Liver (tissue), 9 donors: ENCODE data around the gene GATA2. TPM values are rescaled to one million over a fixed set of nuclear protein-coding genes. Genes with fewer than 3 reads are reported as not detected.

Source experiments
- DNase-seq: peaks from one replicate; pipeline ENCODE4 v3.0.0-alpha.2; 2017; ENCODE audit warnings: low spot score
- H3K27ac ChIP-seq, 2 donors: one replicate each; pipeline ENCODE4 v1.7.0; 2013; ENCODE audit warnings: inconsistent platforms in 2 of 2, low read length in 2 of 2, control low read depth in 1 of 2, low read depth in 1 of 2, mild to moderate bottlenecking in 1 of 2
- H3K27me3 ChIP-seq, 4 donors: one replicate each; pipeline versions ENCODE4 v1.6.1 to v1.7.0; 2013; ENCODE audit warnings: low read length in 3 of 4, inconsistent platforms in 1 of 4, mild to moderate bottlenecking in 1 of 4, moderate library complexity in 1 of 4; ENCODE audit not compliant: control insufficient read depth in 4 of 4, insufficient read depth in 4 of 4
- H3K36me3 ChIP-seq, 4 donors: one replicate each; pipeline versions ENCODE4 v1.6.1 to v1.7.0; 2013; ENCODE audit warnings: low read length in 3 of 4, mild to moderate bottlenecking in 3 of 4, low read depth in 1 of 4, moderate library complexity in 1 of 4; ENCODE audit not compliant: control insufficient read depth in 4 of 4, insufficient read depth in 3 of 4
- H3K4me1 ChIP-seq, 4 donors: one replicate each; pipeline versions ENCODE4 v1.6.1 to v1.7.0; 2013; ENCODE audit warnings: low read length in 3 of 4, mild to moderate bottlenecking in 3 of 4, moderate library complexity in 1 of 4; ENCODE audit not compliant: control insufficient read depth in 4 of 4, insufficient read depth in 4 of 4
- H3K4me3 ChIP-seq, 3 donors: one replicate each; pipeline versions ENCODE4 v1.6.1 to v1.7.0; 2013; ENCODE audit warnings: low read length in 3 of 3, control low read depth in 1 of 3, low read depth in 1 of 3, mild to moderate bottlenecking in 1 of 3
- H3K9ac ChIP-seq, 2 donors: one replicate each; pipeline ENCODE4 v1.7.0; 2013; ENCODE audit warnings: low read length in 2 of 2, mild to moderate bottlenecking in 2 of 2, moderate library complexity in 2 of 2, control low read depth in 1 of 2, low read depth in 1 of 2
- H3K9me3 ChIP-seq, 4 donors: one replicate each; pipeline versions ENCODE4 v1.6.1 to v1.7.0; 2013; ENCODE audit warnings: low read length in 3 of 4; ENCODE audit not compliant: control insufficient read depth in 4 of 4
- EGR1 ChIP-seq, 2 donors: IDR thresholded peaks; 2 replicates each; pipeline ENCODE4 v1.6.1; 2016 to 2018; ENCODE audit warnings: antibody characterized with exemption in 2 of 2, low read depth in 2 of 2
- FOXA1 ChIP-seq: IDR thresholded peaks from 2 replicates; pipeline ENCODE4 v1.6.1; 2016; ENCODE audit warnings: antibody characterized with exemption
- FOXA2 ChIP-seq: IDR thresholded peaks from 2 replicates; pipeline ENCODE4 v1.6.1; 2016; ENCODE audit warnings: antibody characterized with exemption
- GABPA ChIP-seq, 2 donors: IDR thresholded peaks in 1 of 2; conservative IDR thresholded peaks in 1 of 2; 2 replicates each; pipeline ENCODE4 v1.6.1; 2016; ENCODE audit warnings: antibody characterized with exemption in 2 of 2, mild to moderate bottlenecking in 1 of 2, moderate library complexity in 1 of 2
- HNF4A ChIP-seq, 2 donors: conservative IDR thresholded peaks; 2 replicates each; pipeline ENCODE4 v1.6.1; 2016; ENCODE audit warnings: antibody characterized with exemption in 2 of 2, mild to moderate bottlenecking in 2 of 2
- HNF4G ChIP-seq: IDR thresholded peaks from 2 replicates; pipeline ENCODE4 v1.6.1; 2016; ENCODE audit warnings: antibody characterized with exemption
- JUND ChIP-seq, 2 donors: IDR thresholded peaks; 2 replicates each; pipeline ENCODE4 v1.6.1; 2016; ENCODE audit warnings: antibody characterized with exemption in 2 of 2
- NR2F2 ChIP-seq: IDR thresholded peaks from 2 replicates; pipeline ENCODE4 v1.6.1; 2016; ENCODE audit warnings: antibody characterized with exemption
- RAD21 ChIP-seq, 2 donors: IDR thresholded peaks; 2 replicates each; pipeline ENCODE4 v1.6.1; 2016; ENCODE audit warnings: antibody characterized with exemption in 2 of 2, mild to moderate bottlenecking in 2 of 2
- RXRA ChIP-seq, 2 donors: IDR thresholded peaks; 2 replicates each; pipeline ENCODE4 v1.6.1; 2017 to 2018; ENCODE audit warnings: antibody characterized with exemption in 2 of 2, mild to moderate bottlenecking in 1 of 2
- SP1 ChIP-seq: IDR thresholded peaks from 2 replicates; pipeline ENCODE4 v1.6.1; 2018; ENCODE audit warnings: antibody characterized with exemption, mild to moderate bottlenecking
- TAF1 ChIP-seq: conservative IDR thresholded peaks from 2 replicates; pipeline ENCODE4 v1.6.1; 2016; ENCODE audit warnings: antibody characterized with exemption, mild to moderate bottlenecking
- YY1 ChIP-seq: IDR thresholded peaks from 2 replicates; pipeline ENCODE4 v1.6.1; 2016; ENCODE audit warnings: antibody characterized with exemption, mild to moderate bottlenecking
- WGBS: extraction: QIAGEN DNeasy Blood & Tissue Kit; methylation state at CpG from one replicate; pipeline ENCODE4 v1.1.7; 2013; 5-methylcytosine and 5-hydroxymethylcytosine counted together
- polyA plus RNA-seq, 2 donors: library from polyadenylated mRNA; stranded (reverse) in 1 of 2; unstranded in 1 of 2; fragments of 200-250 nt in 1 of 2; fragments of >200 nt in 1 of 2; fragmentation: Nextera tagmentation in 1 of 2; extraction: Ambion mirVana in 1 of 2; gene quantifications; one replicate each; pipeline versions ENCODE4 v1.2.1 to v1.2.3, GENCODE V29; 2013 to 2015
- total RNA-seq, 2 donors: library from RNA; depleted of rRNA; stranded (reverse); fragments of >200 nt; gene quantifications; one replicate each; pipeline ENCODE4 v1.2.3, GENCODE V29; 2014
- TF ChIP-seq, protein P1 (sequence below): IDR thresholded peaks from 2 replicates; pipeline ENCODE4 v1.6.1; 2016; ENCODE audit warnings: antibody characterized with exemption, mild to moderate bottlenecking
- TF ChIP-seq, protein P2 (sequence below): IDR thresholded peaks from 2 replicates; pipeline ENCODE4 v1.6.1; 2016; ENCODE audit warnings: antibody characterized with exemption
- TF ChIP-seq, protein P3 (sequence below): IDR thresholded peaks from 2 replicates; pipeline ENCODE4 v1.6.1; 2016; ENCODE audit warnings: antibody characterized with exemption
- TF ChIP-seq, protein P4 (sequence below): IDR thresholded peaks from 2 replicates; pipeline ENCODE4 v1.6.1; 2016; ENCODE audit warnings: antibody characterized with exemption
- TF ChIP-seq, protein P5 (sequence below): fragments of 150-350 bp; IDR thresholded peaks from 2 replicates; pipeline ENCODE4 v1.5.1; 2017; ENCODE audit warnings: improper control_type of control experiment, low read depth, low read length; ENCODE audit not compliant: missing input control
- donor health status: healthy.
- donor health status: healthy.
- donor health status: healthy.
- donor health status: healthy.
- donor health status: healthy.

Gene GATA2
- total and polyA plus RNA-seq, 4 donors, result 0.25 to 2.8 (median 0.54) TPM

DNA sequence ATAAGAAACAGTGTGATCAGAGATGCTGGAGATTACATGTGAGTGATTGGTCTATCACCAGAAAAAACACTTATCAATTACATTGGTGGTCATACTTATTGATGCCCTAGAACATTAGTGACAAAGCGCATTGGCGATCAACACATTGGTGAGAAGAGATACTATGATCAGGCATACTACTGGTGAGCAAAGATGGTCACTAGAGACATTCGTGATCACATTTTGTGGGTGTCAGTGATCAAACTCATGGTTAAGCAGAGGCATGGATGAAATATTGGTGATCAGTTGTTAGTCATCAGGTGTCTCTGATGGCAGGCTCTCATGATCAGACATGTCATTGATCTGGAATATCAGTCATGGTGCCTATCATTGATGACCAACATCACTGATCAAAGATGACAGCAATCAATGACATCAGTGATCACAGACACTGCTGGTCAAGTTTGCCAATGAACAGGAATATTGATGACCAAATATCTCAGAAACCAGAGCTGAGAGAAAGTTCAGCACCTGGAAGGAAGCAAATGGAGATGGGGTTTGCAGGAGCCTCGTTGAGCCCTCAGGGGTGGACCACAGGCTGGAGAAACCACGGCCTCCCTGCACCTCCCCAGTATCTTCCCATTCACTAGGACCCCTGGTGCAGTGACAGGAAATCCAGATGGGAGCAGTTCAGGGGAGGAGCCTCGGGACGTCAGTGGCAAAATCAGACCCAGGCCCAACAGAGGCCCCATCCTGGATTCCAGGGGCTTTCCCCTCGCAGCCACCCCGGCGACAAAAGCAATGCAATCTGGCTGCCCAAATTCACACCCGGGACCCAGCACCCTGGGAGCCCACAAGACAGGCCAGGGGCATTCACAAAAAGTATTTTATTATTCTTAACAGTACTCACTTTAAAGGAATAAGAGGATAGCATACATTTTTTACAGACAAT is 14.2 kb downstream of the GATA2 start:
- no peaks in the 10 kb centered on the region for H3K9me3 ChIP-seq
- no peaks in the 10 kb centered on the region for H3K36me3 ChIP-seq
- H3K4me3 ChIP-seq, result no peak overlapping the region
- no peaks in the 10 kb centered on the region for H3K4me1 ChIP-seq
- WGBS, result 65% methylated on average over 11 of the region's 11 CpGs
- H3K27ac ChIP-seq, result no peak overlapping the region
- H3K27me3 ChIP-seq, result peaks cover 0 to 16% (median 7%) of the 10 kb centered on the region in 4 donors
- no peak for DNase-seq
- TF ChIP-seq, protein P1, sequence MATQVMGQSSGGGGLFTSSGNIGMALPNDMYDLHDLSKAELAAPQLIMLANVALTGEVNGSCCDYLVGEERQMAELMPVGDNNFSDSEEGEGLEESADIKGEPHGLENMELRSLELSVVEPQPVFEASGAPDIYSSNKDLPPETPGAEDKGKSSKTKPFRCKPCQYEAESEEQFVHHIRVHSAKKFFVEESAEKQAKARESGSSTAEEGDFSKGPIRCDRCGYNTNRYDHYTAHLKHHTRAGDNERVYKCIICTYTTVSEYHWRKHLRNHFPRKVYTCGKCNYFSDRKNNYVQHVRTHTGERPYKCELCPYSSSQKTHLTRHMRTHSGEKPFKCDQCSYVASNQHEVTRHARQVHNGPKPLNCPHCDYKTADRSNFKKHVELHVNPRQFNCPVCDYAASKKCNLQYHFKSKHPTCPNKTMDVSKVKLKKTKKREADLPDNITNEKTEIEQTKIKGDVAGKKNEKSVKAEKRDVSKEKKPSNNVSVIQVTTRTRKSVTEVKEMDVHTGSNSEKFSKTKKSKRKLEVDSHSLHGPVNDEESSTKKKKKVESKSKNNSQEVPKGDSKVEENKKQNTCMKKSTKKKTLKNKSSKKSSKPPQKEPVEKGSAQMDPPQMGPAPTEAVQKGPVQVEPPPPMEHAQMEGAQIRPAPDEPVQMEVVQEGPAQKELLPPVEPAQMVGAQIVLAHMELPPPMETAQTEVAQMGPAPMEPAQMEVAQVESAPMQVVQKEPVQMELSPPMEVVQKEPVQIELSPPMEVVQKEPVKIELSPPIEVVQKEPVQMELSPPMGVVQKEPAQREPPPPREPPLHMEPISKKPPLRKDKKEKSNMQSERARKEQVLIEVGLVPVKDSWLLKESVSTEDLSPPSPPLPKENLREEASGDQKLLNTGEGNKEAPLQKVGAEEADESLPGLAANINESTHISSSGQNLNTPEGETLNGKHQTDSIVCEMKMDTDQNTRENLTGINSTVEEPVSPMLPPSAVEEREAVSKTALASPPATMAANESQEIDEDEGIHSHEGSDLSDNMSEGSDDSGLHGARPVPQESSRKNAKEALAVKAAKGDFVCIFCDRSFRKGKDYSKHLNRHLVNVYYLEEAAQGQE, result no peak
- TF ChIP-seq JUND (IDR thresholded peaks at IDR 0.05) (no peak), NR2F2 (no peak), GABPA (IDR thresholded peaks at IDR 0.05 in 1 of 2, conservative IDR thresholded peaks at IDR 0.05 in 1 of 2) (no peak), FOXA2 (no peak), SP1 (no peak), EGR1 (IDR thresholded peaks at IDR 0.05; ENCODE audit: low read depth in 2 of 2) (no peak), HNF4A (conservative IDR thresholded peaks at IDR 0.05) (no peak), TAF1 (no peak), HNF4G (no peak), FOXA1 (no peak), RAD21 (IDR thresholded peaks at IDR 0.05) (no peak), YY1 (no peak), RXRA (IDR thresholded peaks at IDR 0.05) (no peak)
- TF ChIP-seq, protein P2, sequence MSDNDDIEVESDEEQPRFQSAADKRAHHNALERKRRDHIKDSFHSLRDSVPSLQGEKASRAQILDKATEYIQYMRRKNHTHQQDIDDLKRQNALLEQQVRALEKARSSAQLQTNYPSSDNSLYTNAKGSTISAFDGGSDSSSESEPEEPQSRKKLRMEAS, result no peak
- TF ChIP-seq, protein P3, sequence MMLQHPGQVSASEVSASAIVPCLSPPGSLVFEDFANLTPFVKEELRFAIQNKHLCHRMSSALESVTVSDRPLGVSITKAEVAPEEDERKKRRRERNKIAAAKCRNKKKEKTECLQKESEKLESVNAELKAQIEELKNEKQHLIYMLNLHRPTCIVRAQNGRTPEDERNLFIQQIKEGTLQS, result no peak
- TF ChIP-seq, protein P4, sequence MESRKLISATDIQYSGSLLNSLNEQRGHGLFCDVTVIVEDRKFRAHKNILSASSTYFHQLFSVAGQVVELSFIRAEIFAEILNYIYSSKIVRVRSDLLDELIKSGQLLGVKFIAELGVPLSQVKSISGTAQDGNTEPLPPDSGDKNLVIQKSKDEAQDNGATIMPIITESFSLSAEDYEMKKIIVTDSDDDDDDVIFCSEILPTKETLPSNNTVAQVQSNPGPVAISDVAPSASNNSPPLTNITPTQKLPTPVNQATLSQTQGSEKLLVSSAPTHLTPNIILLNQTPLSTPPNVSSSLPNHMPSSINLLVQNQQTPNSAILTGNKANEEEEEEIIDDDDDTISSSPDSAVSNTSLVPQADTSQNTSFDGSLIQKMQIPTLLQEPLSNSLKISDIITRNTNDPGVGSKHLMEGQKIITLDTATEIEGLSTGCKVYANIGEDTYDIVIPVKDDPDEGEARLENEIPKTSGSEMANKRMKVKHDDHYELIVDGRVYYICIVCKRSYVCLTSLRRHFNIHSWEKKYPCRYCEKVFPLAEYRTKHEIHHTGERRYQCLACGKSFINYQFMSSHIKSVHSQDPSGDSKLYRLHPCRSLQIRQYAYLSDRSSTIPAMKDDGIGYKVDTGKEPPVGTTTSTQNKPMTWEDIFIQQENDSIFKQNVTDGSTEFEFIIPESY, result no peak
- TF ChIP-seq, protein P5, sequence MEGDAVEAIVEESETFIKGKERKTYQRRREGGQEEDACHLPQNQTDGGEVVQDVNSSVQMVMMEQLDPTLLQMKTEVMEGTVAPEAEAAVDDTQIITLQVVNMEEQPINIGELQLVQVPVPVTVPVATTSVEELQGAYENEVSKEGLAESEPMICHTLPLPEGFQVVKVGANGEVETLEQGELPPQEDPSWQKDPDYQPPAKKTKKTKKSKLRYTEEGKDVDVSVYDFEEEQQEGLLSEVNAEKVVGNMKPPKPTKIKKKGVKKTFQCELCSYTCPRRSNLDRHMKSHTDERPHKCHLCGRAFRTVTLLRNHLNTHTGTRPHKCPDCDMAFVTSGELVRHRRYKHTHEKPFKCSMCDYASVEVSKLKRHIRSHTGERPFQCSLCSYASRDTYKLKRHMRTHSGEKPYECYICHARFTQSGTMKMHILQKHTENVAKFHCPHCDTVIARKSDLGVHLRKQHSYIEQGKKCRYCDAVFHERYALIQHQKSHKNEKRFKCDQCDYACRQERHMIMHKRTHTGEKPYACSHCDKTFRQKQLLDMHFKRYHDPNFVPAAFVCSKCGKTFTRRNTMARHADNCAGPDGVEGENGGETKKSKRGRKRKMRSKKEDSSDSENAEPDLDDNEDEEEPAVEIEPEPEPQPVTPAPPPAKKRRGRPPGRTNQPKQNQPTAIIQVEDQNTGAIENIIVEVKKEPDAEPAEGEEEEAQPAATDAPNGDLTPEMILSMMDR, result no peak
- H3K9ac ChIP-seq, result no peak overlapping the region
